Hematopoietic multipotent progenitor cell treated with erythropoietin and hydrocortisone succinate and interleukin-3 and kit ligand, for 15 days (in vitro differentiated cells): ENCODE data around the gene MMP23B.
"Not testable (repeated sequence)": the region's sequence is repeated elsewhere in the genome, so short reads cannot be mapped to it uniquely, and the experiment has no call there.

Experiments
- DNase-seq: peaks from one replicate; pipeline ENCODE4 v3.0.0-alpha.2; 2015; ENCODE audit warnings: low spot score

Gene MMP23B

GRCh38 chr1:1630965-1631781 lies 800 bp upstream of the MMP23B start:
- no peak for DNase-seq

DNA sequence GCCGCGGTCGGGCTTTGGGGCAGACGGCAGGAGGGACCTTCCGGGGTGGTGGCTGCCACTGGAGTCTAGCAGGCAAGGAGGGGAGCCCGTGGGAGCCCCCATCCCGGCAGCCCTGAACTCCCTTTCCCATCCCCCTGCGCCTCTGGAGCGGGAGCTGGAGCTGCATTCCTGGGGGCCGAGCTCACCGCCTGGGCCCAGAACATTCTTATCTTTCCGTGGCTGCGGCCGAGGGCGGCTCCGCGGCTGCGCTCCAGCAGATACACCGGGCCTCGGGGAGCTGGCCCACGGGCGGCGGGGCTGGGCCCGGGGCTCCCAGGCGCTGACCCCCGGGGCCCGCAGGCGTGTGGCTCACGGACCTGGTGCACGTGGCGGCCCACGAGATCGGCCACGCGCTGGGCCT lies 1.4 kb downstream of the MMP23B start:
- not testable (repeated sequence) for DNase-seq

DNA sequence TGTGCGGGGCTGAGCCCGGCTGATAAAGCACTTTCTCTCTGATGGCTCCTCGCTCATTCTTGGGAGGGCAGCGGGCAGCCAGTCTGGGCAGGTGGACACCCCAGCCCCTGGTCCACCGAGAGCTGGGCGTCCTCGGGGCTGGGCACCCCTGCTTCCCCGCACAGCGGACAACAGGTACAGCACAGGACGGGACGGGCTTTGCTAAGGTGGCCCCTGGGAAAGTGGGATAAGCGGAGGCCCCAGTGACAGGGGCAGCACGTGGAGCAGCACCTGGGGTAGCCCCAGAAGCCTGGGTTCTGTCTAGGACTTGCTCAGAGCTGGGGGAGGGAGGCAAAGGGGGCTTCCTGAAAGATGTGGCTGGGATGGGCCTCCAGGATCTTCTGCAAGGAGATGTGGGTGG lies 2.6 kb downstream of the MMP23B start:
- not testable (repeated sequence) for DNase-seq

DNA sequence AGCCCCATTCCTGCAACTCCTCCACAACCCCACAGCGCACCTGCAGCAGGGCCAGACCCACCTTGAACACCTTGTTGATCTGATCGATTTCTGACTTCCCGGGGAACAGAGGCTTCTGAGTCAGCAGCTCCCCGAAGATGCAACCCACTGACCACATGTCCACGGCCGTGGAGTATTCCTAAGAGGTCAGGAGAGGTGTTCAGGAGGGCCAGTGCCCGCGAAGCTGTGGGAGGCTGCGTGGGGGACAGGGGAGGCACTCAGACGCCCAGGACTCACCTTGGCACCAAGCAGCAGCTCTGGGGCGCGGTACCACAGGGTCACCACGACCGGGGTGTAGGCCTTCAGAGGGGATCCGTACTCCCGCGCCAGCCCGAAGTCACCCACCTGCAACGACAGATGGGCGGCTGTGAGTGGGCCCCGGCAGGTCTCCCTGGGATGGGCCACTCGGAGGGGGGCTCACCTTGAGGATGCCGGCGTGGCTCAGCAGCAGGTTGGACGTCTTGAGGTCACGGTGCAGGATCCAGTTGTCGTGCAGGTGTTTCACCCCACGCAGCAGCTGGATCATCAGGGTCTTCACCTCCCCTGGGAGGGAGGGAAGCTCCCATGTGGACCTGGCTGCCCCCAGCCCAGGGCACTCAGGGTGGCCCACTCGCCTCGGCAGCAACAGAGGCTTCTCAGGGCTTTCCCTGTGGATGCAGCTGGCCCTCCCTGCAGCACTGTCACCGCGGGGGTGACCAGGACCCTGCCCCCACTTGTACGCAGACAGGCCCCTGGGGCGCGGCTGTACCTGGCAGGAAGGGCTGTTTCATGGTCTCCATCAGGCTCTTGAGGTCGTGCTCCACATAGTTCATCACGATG lies 4.9 kb downstream of the MMP23B start:
- DNase-seq: not testable (repeated sequence)

- not testable (repeated sequence) for DNase-seq
Measured at GRCh38 chr1:1637479-1637875, 5.5 kb downstream of the MMP23B start.

GRCh38 chr1:1638528-1638927 lies 6.6 kb downstream of the MMP23B start:
- DNase-seq: not testable (repeated sequence)

GRCh38 chr1:1639368-1639767 lies 7.4 kb downstream of the MMP23B start:
- not testable (repeated sequence) for DNase-seq

- DNase-seq: not testable (repeated sequence)
Measured at GRCh38 chr1:1640081-1640480, 8.1 kb downstream of the MMP23B start.

GRCh38 chr1:1640711-1641461 lies 8.9 kb downstream of the MMP23B start:
- DNase-seq: not testable (repeated sequence)

DNA sequence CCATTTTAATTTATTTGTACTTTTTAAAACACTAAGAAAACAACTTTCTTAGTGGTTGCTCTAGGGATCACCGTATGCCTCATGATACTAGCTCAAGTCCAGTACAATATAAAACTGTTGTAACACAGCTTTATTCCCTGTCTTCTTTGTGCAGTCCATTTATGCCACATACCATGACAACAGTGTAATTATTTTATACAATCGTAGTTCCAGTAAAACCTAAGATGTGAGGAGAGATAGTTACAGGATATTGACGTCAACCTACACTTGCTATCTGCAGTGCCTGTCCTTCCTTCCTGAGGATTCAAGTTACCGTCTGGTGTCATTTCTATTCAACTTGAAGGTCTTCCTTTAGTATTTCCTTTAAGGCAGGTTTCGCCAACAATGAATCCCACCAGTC lies 14.4 kb downstream of the MMP23B start:
- DNase-seq: not testable (repeated sequence)

GRCh38 chr1:1647567-1648241 lies 15.7 kb downstream of the MMP23B start:
- peak; percentile 81 for DNase-seq

GRCh38 chr1:1648265-1648664 lies 16.3 kb downstream of the MMP23B start:
- not testable (repeated sequence) for DNase-seq

GRCh38 chr1:1658583-1659549 lies 26.9 kb downstream of the MMP23B start, which contains the start of gene CDK11B:
TSS of gene CDK11B (minus strand) at chr1:1659004. CDS start at chr1:1657485, 1,519 bp downstream.
- peak; percentile 93 for DNase-seq

GRCh38 chr1:1662392-1662791 lies 30.4 kb downstream of the MMP23B start:
- not testable (repeated sequence) for DNase-seq

DNA sequence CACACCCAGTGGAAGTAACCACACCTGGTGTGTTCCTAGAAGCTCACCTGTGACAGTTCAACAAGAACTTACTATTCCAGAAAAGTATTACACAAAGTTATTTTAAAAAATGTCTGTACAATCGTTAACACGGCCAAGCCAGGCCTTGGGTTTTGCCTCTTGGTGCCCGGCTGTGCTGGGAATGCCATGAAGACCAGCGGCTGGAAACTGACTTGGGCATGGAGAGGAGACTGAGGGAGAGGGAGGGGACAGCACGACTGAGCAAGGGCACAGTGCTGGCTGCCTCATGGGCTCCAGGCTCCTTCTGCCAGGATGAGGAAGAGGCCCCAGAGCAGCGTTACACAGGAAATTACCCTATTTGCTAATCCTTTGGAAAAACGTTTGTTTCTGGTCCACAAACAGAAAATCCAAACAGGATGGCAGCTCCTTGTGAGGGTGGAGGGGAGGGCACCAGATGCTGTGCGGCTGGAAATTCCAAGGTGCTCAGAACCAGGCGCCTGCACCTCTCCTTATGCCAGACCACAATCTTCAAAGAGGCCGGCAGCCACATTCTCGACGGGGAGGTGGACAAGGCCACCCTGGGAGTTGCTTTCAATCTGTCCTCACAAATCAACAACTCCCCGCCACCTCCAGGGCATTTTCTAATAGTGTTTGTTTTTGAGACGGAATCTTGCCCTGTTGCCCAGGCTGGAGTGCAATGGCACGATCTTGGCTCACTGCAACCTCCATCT lies 31.0 kb downstream of the MMP23B start:
- not testable (repeated sequence) for DNase-seq

- DNase-seq: not testable (repeated sequence)
Measured at GRCh38 chr1:1664318-1664717, 32.3 kb downstream of the MMP23B start.

DNA sequence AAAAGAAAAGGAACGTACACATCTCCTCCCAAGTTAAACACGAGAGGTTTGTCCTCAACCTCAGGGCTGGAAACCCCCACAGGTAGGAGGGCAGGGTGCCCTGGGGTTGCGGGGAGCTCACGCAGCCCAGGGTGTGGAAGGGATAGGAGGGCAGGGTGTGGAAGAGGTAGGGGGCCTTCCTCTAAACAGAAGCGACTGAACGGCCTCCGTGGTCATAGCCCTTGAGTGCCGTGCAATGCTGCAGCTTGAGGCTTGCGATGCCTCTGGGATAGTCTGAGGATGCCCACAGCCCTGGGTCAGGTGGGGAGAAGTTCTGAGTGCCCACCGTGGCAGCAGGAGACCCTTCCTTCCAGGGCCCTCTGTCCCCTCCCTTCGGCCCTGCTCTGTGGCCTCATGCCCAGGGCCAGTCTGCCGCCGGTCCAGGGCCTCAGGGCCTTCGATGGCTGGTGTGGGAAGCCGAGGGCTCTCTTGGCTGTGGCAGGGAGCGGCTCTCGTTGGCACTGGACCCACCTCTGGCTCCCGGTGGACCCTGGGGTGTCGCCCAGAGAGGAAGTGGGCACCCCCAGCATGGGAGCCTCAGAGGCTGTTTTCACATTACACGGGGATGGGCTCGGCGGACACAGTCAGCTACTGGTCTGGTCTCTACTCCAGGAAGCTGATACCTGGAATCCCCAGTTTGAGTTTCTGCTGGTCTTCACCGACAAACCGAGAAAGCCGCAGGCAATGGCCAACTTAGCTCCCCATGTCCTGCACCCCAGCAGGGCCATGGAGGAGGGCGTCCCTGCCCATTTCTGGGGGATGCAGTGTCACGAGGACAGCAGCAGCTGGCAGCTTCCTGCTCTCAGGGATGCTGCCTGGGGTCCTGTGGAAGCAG lies 33.2 kb downstream of the MMP23B start:
- no peak for DNase-seq

DNA sequence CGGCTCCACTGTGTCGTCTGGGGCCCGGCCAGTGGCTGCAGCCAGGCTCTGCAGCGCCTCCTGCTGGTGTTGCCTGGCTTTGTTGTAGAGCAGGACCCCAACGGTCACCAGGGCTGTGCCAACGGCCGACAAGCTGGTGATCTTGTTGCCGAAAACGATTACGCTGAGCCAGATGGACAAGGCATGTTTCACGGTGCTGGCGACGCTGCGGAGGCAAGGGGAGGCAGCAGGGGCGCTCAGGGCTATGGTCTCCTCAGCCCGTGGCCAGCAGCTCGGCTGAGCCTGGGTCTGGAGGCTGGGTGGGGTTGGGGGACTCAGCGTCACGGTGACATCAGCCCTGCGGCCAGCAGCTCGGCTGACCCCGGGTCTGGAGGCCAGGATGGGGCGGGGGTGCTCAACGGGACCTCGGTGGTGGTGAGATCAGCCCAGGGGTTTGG lies 33.9 kb downstream of the MMP23B start:
- peak; percentile 28 for DNase-seq
